Fibroblast of lung (primary cell): ENCODE results near the gene RPRD1A. TPM values are rescaled to one million over a fixed set of nuclear protein-coding genes. Genes with fewer than 3 reads are reported as not detected.

Experiments
- DNase-seq, 2 donors: peaks; one replicate each; pipeline versions ENCODE4 v3.0.0 to v3.0.0-alpha.2; 2010; ENCODE audit warnings: low read depth in 2 of 2
- H2AFZ ChIP-seq: 2 replicates; pipeline ENCODE4 v1.5.1; 2012; ENCODE audit warnings: low read length, control low read depth, inconsistent platforms
- H3K27ac ChIP-seq: 2 replicates; pipeline ENCODE4 v1.5.1; 2011; ENCODE audit warnings: low read length, control low read depth; ENCODE audit not compliant: insufficient read depth
- H3K27me3 ChIP-seq: 2 replicates; pipeline ENCODE4 v1.5.1; 2011; ENCODE audit warnings: mild to moderate bottlenecking, low read length; ENCODE audit not compliant: control insufficient read depth, insufficient read depth
- H3K36me3 ChIP-seq: 2 replicates; pipeline ENCODE4 v1.5.1; 2011; ENCODE audit warnings: low read length; ENCODE audit not compliant: control insufficient read depth, insufficient read depth
- H3K4me1 ChIP-seq: 2 replicates; pipeline ENCODE4 v1.5.1; 2011; ENCODE audit warnings: low read length; ENCODE audit not compliant: control insufficient read depth, insufficient read depth; ENCODE audit errors: extremely low read depth
- H3K4me2 ChIP-seq: 2 replicates; pipeline ENCODE4 v1.5.1; 2011; ENCODE audit warnings: low read length, control low read depth; ENCODE audit not compliant: insufficient read depth; ENCODE audit errors: extremely low read depth
- H3K4me3 ChIP-seq, 4 experiments: fragments of 200-600 bp in 1 of 4; sonication (generic) in 1 of 4; replicated peaks in 1 of 4; 2 replicates each; pipeline ENCODE4 v1.5.1; 2011 to 2016; ENCODE audit warnings: low read length in 4 of 4, low read depth in 3 of 4, mild to moderate bottlenecking in 3 of 4, control low read depth in 2 of 4, inconsistent platforms in 1 of 4, mixed read lengths in 1 of 4; ENCODE audit not compliant: insufficient read depth in 1 of 4; ENCODE audit errors: control extremely low read depth in 1 of 4
- H3K79me2 ChIP-seq: 2 replicates; pipeline ENCODE4 v1.5.1; 2012; ENCODE audit warnings: mild to moderate bottlenecking, low read length, inconsistent platforms; ENCODE audit not compliant: control insufficient read depth, insufficient read depth
- H3K9ac ChIP-seq: 2 replicates; pipeline ENCODE4 v1.5.1; 2011; ENCODE audit warnings: mild to moderate bottlenecking, low read length, control low read depth; ENCODE audit not compliant: insufficient read depth
- H3K9me3 ChIP-seq: 2 replicates; pipeline ENCODE4 v1.5.1; 2012; ENCODE audit warnings: low read depth, low read length; ENCODE audit not compliant: control insufficient read depth, insufficient read depth
- H4K20me1 ChIP-seq: 2 replicates; pipeline ENCODE4 v1.5.1; 2011; ENCODE audit warnings: low read length; ENCODE audit not compliant: control insufficient read depth, insufficient read depth; ENCODE audit errors: extremely low read depth
- EZH2 ChIP-seq: IDR thresholded peaks from 2 replicates; pipeline ENCODE4 v1.5.1; 2012; ENCODE audit warnings: low read length, control low read depth, mild to moderate bottlenecking; ENCODE audit errors: missing control alignments
- polyA plus RNA-seq, 2 donors: library from polyadenylated mRNA; depleted of rRNA in 1 of 2; stranded (reverse) in 1 of 2; unstranded in 1 of 2; fragments of >200 nt; gene quantifications; 2 replicates each; pipeline ENCODE4 v1.2.1, GENCODE V29; 2011 to 2012; ENCODE audit warnings: missing spikeins in 1 of 2
- total RNA-seq: library from RNA; depleted of rRNA; stranded (reverse); fragments of >200 nt; gene quantifications from 2 replicates; pipeline ENCODE4 v1.2.1, GENCODE V29; 2014
- TF ChIP-seq, protein P1 (sequence below), 2 donors: IDR thresholded peaks in 1 of 2; conservative IDR thresholded peaks in 1 of 2; 1 replicate in 1 of 2; 2 replicates in 1 of 2; pipeline ENCODE4 v1.5.1; 2011 to 2012; ENCODE audit warnings: low read length in 2 of 2, control low read depth in 1 of 2, inconsistent platforms in 1 of 2, low read depth in 1 of 2, mild to moderate bottlenecking in 1 of 2

RPRD1A gene
- total and polyA plus RNA-seq, 2 donors (not counting 1 experiment from before 2014, with no cell fraction given), result 36.4 to 46.2 TPM

DNA sequence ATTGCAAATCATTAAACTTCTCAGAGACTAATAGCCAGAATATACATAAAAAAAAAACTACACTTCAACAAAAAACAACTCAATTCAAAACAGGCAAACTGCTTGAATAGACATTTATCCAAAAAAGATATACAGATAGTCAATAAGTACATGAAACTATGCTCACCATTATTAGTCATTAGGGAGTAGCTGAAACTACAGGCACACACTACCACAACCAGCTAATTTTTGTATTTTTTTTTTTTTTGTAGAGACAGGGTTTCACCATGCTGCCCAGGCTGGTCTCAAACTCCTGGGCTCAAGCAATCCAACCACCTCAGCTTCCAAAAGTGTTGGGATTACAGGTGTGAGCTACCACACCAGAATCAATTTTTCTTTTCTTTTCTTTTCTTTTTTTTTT is 16.9 kb downstream of the RPRD1A start:
- Histone ChIP-seq H3K36me3 (no peaks in the 10 kb centered on the region), H4K20me1 (no peaks in the 10 kb centered on the region), H3K4me1 (no peaks in the 10 kb centered on the region), H2AFZ (no peak overlapping the region), H3K9me3 (no peaks in the 10 kb centered on the region), H3K27ac (no peak overlapping the region), H3K9ac (no peak overlapping the region), H3K79me2 (peaks cover 37% of the 10 kb centered on the region), H3K27me3 (no peaks in the 10 kb centered on the region), H3K4me3 (no peak overlapping the region), H3K4me2 (no peak overlapping the region)
- TF ChIP-seq, protein P1, sequence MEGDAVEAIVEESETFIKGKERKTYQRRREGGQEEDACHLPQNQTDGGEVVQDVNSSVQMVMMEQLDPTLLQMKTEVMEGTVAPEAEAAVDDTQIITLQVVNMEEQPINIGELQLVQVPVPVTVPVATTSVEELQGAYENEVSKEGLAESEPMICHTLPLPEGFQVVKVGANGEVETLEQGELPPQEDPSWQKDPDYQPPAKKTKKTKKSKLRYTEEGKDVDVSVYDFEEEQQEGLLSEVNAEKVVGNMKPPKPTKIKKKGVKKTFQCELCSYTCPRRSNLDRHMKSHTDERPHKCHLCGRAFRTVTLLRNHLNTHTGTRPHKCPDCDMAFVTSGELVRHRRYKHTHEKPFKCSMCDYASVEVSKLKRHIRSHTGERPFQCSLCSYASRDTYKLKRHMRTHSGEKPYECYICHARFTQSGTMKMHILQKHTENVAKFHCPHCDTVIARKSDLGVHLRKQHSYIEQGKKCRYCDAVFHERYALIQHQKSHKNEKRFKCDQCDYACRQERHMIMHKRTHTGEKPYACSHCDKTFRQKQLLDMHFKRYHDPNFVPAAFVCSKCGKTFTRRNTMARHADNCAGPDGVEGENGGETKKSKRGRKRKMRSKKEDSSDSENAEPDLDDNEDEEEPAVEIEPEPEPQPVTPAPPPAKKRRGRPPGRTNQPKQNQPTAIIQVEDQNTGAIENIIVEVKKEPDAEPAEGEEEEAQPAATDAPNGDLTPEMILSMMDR (conservative IDR thresholded peaks at IDR 0.05 in 1 of 2, IDR thresholded peaks at IDR 0.05 in 1 of 2; ENCODE audit: low read depth in 1 of 2, low read length in 2 of 2), result no peak
- TF ChIP-seq EZH2, result no peak
- no peak for DNase-seq

GRCh38 chr18:36047521-36047920 is 19.8 kb downstream of the RPRD1A start:
- peaks cover 41% of the 10 kb centered on the region for H3K79me2 ChIP-seq
- no peak overlapping the region for H3K27ac ChIP-seq
- DNase-seq, result no peak
- no peak for TF ChIP-seq EZH2
- TF ChIP-seq, protein P1 (conservative IDR thresholded peaks at IDR 0.05 in 1 of 2, IDR thresholded peaks at IDR 0.05 in 1 of 2; ENCODE audit: low read depth in 1 of 2, low read length in 2 of 2), result no peak
- H3K36me3 ChIP-seq, result no peaks in the 10 kb centered on the region
- H3K4me2 ChIP-seq, result no peak overlapping the region
- H3K9me3 ChIP-seq, result no peaks in the 10 kb centered on the region
- H2AFZ ChIP-seq, result no peak overlapping the region
- no peaks in the 10 kb centered on the region for H3K27me3 ChIP-seq
- no peaks in the 10 kb centered on the region for H3K4me1 ChIP-seq
- no peak overlapping the region for H3K4me3 ChIP-seq
- no peaks in the 10 kb centered on the region for H4K20me1 ChIP-seq
- no peak overlapping the region for H3K9ac ChIP-seq

GRCh38 chr18:36046898-36047297 is 20.5 kb downstream of the RPRD1A start:
- no peak for DNase-seq
- no peak for TF ChIP-seq EZH2
- TF ChIP-seq, protein P1 (conservative IDR thresholded peaks at IDR 0.05 in 1 of 2, IDR thresholded peaks at IDR 0.05 in 1 of 2; ENCODE audit: low read depth in 1 of 2, low read length in 2 of 2), result no peak
- H3K27ac ChIP-seq, result no peak overlapping the region
- H3K9me3 ChIP-seq, result no peaks in the 10 kb centered on the region
- H3K4me3 ChIP-seq, result no peak overlapping the region
- no peaks in the 10 kb centered on the region for H3K4me1 ChIP-seq
- peaks cover 41% of the 10 kb centered on the region for H3K79me2 ChIP-seq
- H4K20me1 ChIP-seq, result no peaks in the 10 kb centered on the region
- no peak overlapping the region for H2AFZ ChIP-seq
- H3K4me2 ChIP-seq, result no peak overlapping the region
- H3K27me3 ChIP-seq, result no peaks in the 10 kb centered on the region
- no peaks in the 10 kb centered on the region for H3K36me3 ChIP-seq
- H3K9ac ChIP-seq, result no peak overlapping the region
